Measurements from ENCODE around the gene NTSR1. TPM values are rescaled to one million over a fixed set of nuclear protein-coding genes. Genes with fewer than 3 reads are reported as not detected.

The NTSR1 gene
- total and polyA plus RNA-seq, 5 donors from 2014 or later: 0.11 to 0.37 TPM; not detected in 3

GRCh38 chr20:62776692-62777527, 68.3 kb downstream of the NTSR1 start:
- H3K4me3 ChIP-seq (ENCODE audit: low read depth, low read length): peak overlapping the region; percentile 37
- peak overlapping the region; percentile 66 to 74 (median 69) for H3K4me3 Mint-ChIP-seq

GRCh38 chr20:62777528-62777830, 68.8 kb downstream of the NTSR1 start:
- ATAC-seq (ENCODE audit: low read depth in 2 of 2): no peak
- Mint-ChIP-seq H3K27ac (peak overlapping the region; percentile 93 to 98 (median 96)), H3K9me3 (peaks cover 0 to 2% (median 0%) of the 10 kb centered on the region in 7 donors), H3K27me3 (no peaks in the 10 kb centered on the region), H3K4me1 (peaks cover 0 to 60% (median 17%) of the 10 kb centered on the region in 4 donors), H3K36me3 (no peaks in the 10 kb centered on the region), H3K4me3 (peak overlapping the region in 1 of 4 donors; percentile 70)
- no peaks in the 10 kb centered on the region for H3K27me3 ChIP-seq (ENCODE audit: control insufficient read depth, insufficient read depth, low read length)
- H3K4me1 ChIP-seq (ENCODE audit: control insufficient read depth, insufficient read depth, low read length, poor library complexity, severe bottlenecking): peaks cover 44% of the 10 kb centered on the region
- peak overlapping the region; percentile 74 for H3K27ac ChIP-seq (ENCODE audit: insufficient read depth, low read length, poor library complexity, severe bottlenecking)
- no peaks in the 10 kb centered on the region for H3K9me3 ChIP-seq (ENCODE audit: control insufficient read depth in 2 of 2, low read length in 2 of 2)
- DNase-seq: no peak
- H3K36me3 ChIP-seq (ENCODE audit: control insufficient read depth, insufficient read depth, low read length): no peaks in the 10 kb centered on the region
- no peak overlapping the region for H3K4me3 ChIP-seq (ENCODE audit: low read depth, low read length)

More at GRCh38 chr20:62776692-62777527, 68.3 kb downstream of the NTSR1 start:
- DNase-seq (peak; percentile 29 to 92 (median 64)), ATAC-seq (ENCODE audit: low read depth in 2 of 2) (peak; percentile 83 to 90)
- Histone ChIP-seq H3K27me3 (ENCODE audit: control insufficient read depth, insufficient read depth, low read length) (no peaks in the 10 kb centered on the region), H3K9me3 (ENCODE audit: control insufficient read depth in 2 of 2, low read length in 2 of 2) (no peaks in the 10 kb centered on the region), H3K36me3 (ENCODE audit: control insufficient read depth, insufficient read depth, low read length) (no peaks in the 10 kb centered on the region), H3K4me1 (ENCODE audit: control insufficient read depth, insufficient read depth, low read length, poor library complexity, severe bottlenecking) (peaks cover 44% of the 10 kb centered on the region), H3K27ac (ENCODE audit: insufficient read depth, low read length, poor library complexity, severe bottlenecking) (peak overlapping the region; percentile 74)
- peaks cover 0 to 63% (median 17%) of the 10 kb centered on the region in 4 donors for H3K4me1 Mint-ChIP-seq
- H3K27ac Mint-ChIP-seq: peak overlapping the region; percentile 93 to 98 (median 96)
- H3K27me3 Mint-ChIP-seq: no peaks in the 10 kb centered on the region
- H3K9me3 Mint-ChIP-seq: peaks cover 0 to 2% (median 0%) of the 10 kb centered on the region in 7 donors
- H3K36me3 Mint-ChIP-seq: no peaks in the 10 kb centered on the region

DNA sequence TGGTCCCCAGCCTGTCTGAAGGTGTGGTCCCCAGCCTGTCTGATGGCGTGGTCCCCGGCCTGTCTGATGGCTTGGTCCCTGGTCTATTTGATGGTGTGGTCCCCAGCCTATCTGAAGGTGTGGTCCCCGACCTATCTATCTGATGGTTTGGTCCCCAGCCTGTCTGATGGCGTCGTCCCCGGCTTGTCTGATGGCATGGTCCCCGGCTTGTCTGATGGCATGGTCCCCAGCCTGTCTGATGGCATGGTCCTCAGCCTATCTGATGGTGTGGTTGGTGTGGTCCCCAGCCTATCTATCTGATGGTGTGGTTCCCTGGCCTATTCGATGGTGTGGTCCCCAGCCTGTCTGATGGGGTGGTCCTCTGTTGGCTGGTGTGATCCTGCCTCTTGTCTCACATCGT, 69.4 kb downstream of the NTSR1 start:
- Mint-ChIP-seq H3K36me3 (no peaks in the 10 kb centered on the region), H3K27me3 (no peaks in the 10 kb centered on the region), H3K4me3 (peak overlapping the region in 1 of 4 donors; percentile 24), H3K9me3 (peaks cover 0 to 2% (median 0%) of the 10 kb centered on the region in 7 donors), H3K4me1 (peaks cover 0 to 57% (median 14%) of the 10 kb centered on the region in 4 donors), H3K27ac (no peak overlapping the region)
- Histone ChIP-seq H3K36me3 (ENCODE audit: control insufficient read depth, insufficient read depth, low read length) (no peaks in the 10 kb centered on the region), H3K27ac (ENCODE audit: insufficient read depth, low read length, poor library complexity, severe bottlenecking) (no peak overlapping the region), H3K27me3 (ENCODE audit: control insufficient read depth, insufficient read depth, low read length) (no peaks in the 10 kb centered on the region), H3K4me3 (ENCODE audit: low read depth, low read length) (no peak overlapping the region), H3K4me1 (ENCODE audit: control insufficient read depth, insufficient read depth, low read length, poor library complexity, severe bottlenecking) (peaks cover 39% of the 10 kb centered on the region), H3K9me3 (ENCODE audit: control insufficient read depth in 2 of 2, low read length in 2 of 2) (no peaks in the 10 kb centered on the region)
- DNase-seq (no peak), ATAC-seq (ENCODE audit: low read depth in 2 of 2) (no peak)

DNA sequence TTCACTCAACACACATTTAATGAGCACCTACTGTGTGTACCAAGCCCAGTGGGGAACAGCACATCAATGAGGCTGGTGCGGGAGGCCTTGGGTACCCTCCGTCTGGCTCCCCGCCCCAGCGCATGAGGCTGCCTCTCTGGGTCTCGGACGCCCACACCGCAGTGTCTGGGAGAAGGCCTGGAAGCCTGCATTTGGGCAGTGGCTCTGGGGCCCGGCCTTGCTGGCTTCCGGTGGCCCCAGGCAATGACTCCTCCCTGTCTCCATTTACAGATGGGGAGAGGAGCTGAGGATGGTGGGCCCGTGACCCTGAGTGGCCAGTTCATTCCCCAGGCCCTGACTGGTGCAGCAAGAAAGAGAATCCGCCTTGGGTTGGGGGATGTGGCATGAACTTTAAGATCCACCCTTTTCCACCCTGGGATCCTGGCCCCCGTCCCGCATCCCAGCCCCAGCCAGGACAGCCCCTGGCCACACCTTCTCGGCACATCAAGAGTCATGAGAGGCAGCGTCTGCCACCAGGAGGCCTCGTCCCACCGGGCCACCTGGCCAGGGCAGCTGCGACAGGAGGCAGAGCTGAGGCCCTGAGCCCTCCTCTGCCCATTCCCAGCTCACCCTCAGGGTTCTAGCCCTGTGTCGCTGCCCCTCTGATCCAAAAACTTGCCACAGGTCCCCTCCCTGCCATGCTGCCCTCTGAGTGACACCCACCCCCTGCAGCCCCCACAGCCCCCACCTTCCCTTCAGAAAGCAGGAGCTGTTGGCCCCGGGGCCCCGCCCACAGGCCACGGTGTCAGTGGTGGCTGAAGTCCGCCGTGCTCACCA, 70.2 kb downstream of the NTSR1 start:
- Mint-ChIP-seq H3K36me3 (no peaks in the 10 kb centered on the region), H3K4me1 (peaks cover 0 to 50% (median 11%) of the 10 kb centered on the region in 4 donors)

DNA sequence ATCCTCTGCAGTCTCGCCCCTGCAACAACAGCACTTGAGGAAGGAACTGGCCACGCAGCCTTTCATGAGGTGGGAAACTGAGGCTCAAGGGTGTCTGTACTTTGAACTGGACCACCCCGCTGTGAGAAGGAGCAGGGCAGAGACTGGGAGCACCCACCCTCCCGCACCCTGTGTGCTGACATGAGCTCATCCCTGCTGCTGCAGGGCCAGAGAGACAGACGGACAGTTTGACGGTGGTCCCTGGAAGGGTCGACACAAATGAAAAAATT, 70.7 kb downstream of the NTSR1 start:
- Histone ChIP-seq H3K27me3 (ENCODE audit: control insufficient read depth, insufficient read depth, low read length) (no peaks in the 10 kb centered on the region), H3K9me3 (ENCODE audit: control insufficient read depth in 2 of 2, low read length in 2 of 2) (no peaks in the 10 kb centered on the region), H3K4me1 (ENCODE audit: control insufficient read depth, insufficient read depth, low read length, poor library complexity, severe bottlenecking) (peaks cover 29% of the 10 kb centered on the region), H3K4me3 (ENCODE audit: low read depth, low read length) (no peak overlapping the region), H3K27ac (ENCODE audit: insufficient read depth, low read length, poor library complexity, severe bottlenecking) (no peak overlapping the region), H3K36me3 (ENCODE audit: control insufficient read depth, insufficient read depth, low read length) (no peaks in the 10 kb centered on the region)
- Mint-ChIP-seq H3K4me1 (peaks cover 0 to 44% (median 11%) of the 10 kb centered on the region in 4 donors), H3K27ac (no peak overlapping the region), H3K36me3 (no peaks in the 10 kb centered on the region), H3K27me3 (no peaks in the 10 kb centered on the region), H3K9me3 (peaks cover 0 to 2% (median 0%) of the 10 kb centered on the region in 7 donors), H3K4me3 (no peak overlapping the region)
- ATAC-seq (ENCODE audit: low read depth in 2 of 2): no peak
- DNase-seq: no peak

More for the DNA sequence above, 70.2 kb downstream of the NTSR1 start:
- ATAC-seq (ENCODE audit: low read depth in 2 of 2): no peak
- DNase-seq: no peak
- H3K4me3 Mint-ChIP-seq: peak overlapping the region in 1 of 4 donors; percentile 24
- no peaks in the 10 kb centered on the region for H3K36me3 ChIP-seq (ENCODE audit: control insufficient read depth, insufficient read depth, low read length)
- no peaks in the 10 kb centered on the region for H3K27me3 Mint-ChIP-seq
- H3K4me1 ChIP-seq (ENCODE audit: control insufficient read depth, insufficient read depth, low read length, poor library complexity, severe bottlenecking): peaks cover 34% of the 10 kb centered on the region
- H3K27me3 ChIP-seq (ENCODE audit: control insufficient read depth, insufficient read depth, low read length): no peaks in the 10 kb centered on the region
- H3K9me3 ChIP-seq (ENCODE audit: control insufficient read depth in 2 of 2, low read length in 2 of 2): no peaks in the 10 kb centered on the region
- H3K27ac ChIP-seq (ENCODE audit: insufficient read depth, low read length, poor library complexity, severe bottlenecking): no peak overlapping the region
- peaks cover 0 to 2% (median 0%) of the 10 kb centered on the region in 7 donors for H3K9me3 Mint-ChIP-seq
- H3K4me3 ChIP-seq (ENCODE audit: low read depth, low read length): no peak overlapping the region
- H3K27ac Mint-ChIP-seq: no peak overlapping the region

DNA sequence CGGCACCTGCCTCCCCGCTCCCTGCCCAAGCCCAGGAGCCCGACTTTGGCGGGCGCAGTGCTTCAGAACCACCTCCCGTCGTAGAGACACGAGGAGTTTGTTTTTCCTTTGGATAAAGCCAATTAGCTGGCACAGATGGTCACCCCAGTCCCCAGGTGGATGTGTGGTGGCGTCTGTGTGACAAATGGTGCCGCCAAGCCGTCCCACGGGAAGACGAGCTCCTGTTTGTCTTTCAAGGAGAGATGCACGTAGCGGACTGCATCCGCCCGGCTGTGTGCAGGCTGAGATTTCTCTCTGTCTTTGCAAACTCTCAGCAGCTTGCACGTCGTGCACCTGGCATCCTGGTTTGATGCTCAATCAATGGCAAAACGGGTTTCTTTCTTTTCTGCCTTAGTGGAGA, 71.6 kb downstream of the NTSR1 start:
- no peak for ATAC-seq (ENCODE audit: low read depth in 2 of 2)
- Mint-ChIP-seq H3K27ac (no peak overlapping the region), H3K9me3 (peaks cover 0 to 2% (median 0%) of the 10 kb centered on the region in 7 donors), H3K27me3 (no peaks in the 10 kb centered on the region), H3K36me3 (no peaks in the 10 kb centered on the region), H3K4me1 (peaks cover 0 to 36% (median 8%) of the 10 kb centered on the region in 4 donors), H3K4me3 (no peak overlapping the region)
- Histone ChIP-seq H3K4me1 (ENCODE audit: control insufficient read depth, insufficient read depth, low read length, poor library complexity, severe bottlenecking) (peaks cover 21% of the 10 kb centered on the region), H3K27ac (ENCODE audit: insufficient read depth, low read length, poor library complexity, severe bottlenecking) (no peak overlapping the region), H3K4me3 (ENCODE audit: low read depth, low read length) (no peak overlapping the region), H3K9me3 (ENCODE audit: control insufficient read depth in 2 of 2, low read length in 2 of 2) (no peaks in the 10 kb centered on the region), H3K27me3 (ENCODE audit: control insufficient read depth, insufficient read depth, low read length) (no peaks in the 10 kb centered on the region), H3K36me3 (ENCODE audit: control insufficient read depth, insufficient read depth, low read length) (no peaks in the 10 kb centered on the region)
- no peak for DNase-seq

DNA sequence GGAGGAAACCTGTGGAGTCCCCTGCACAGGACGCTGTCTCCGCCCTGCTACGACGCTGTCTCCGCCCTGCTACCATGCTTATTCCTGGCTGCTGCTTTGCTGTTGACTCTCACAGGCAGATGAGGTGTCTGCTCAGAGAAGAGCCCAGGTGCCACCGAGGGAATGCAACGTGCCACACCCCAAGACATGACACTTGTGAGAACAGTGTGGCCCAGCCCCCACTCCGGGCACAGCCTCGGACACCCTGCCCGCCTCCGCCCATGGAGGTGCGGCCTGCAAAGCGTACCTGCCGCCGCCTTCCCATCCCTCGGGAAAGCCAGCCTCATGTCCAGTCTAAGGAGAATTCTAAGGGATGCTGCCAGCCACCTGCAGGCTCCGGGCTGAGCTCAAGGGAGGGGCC, 72.1 kb downstream of the NTSR1 start:
- Mint-ChIP-seq H3K9me3 (peaks cover 0 to 2% (median 0%) of the 10 kb centered on the region in 7 donors), H3K36me3 (no peaks in the 10 kb centered on the region), H3K4me3 (no peak overlapping the region), H3K27me3 (no peaks in the 10 kb centered on the region), H3K4me1 (peaks cover 0 to 31% (median 8%) of the 10 kb centered on the region in 4 donors), H3K27ac (peak overlapping the region in 1 of 3 donors; percentile 8)
- DNase-seq: no peak
- H3K4me3 ChIP-seq (ENCODE audit: low read depth, low read length): no peak overlapping the region
- peaks cover 16% of the 10 kb centered on the region for H3K4me1 ChIP-seq (ENCODE audit: control insufficient read depth, insufficient read depth, low read length, poor library complexity, severe bottlenecking)
- no peaks in the 10 kb centered on the region for H3K36me3 ChIP-seq (ENCODE audit: control insufficient read depth, insufficient read depth, low read length)
- H3K27ac ChIP-seq (ENCODE audit: insufficient read depth, low read length, poor library complexity, severe bottlenecking): no peak overlapping the region
- no peak for ATAC-seq (ENCODE audit: low read depth in 2 of 2)
- H3K27me3 ChIP-seq (ENCODE audit: control insufficient read depth, insufficient read depth, low read length): no peaks in the 10 kb centered on the region
- H3K9me3 ChIP-seq (ENCODE audit: control insufficient read depth in 2 of 2, low read length in 2 of 2): no peaks in the 10 kb centered on the region
